HepG2 (cell line): Measurements from ENCODE around the gene EPB41L5. TPM values are rescaled to one million over a fixed set of nuclear protein-coding genes. Genes with fewer than 3 reads are reported as not detected.
A peak's percentile ranks its signal among the peaks of the same experiment; 100 is the strongest.

Experiments
- ARNTL ChIP-seq: sonication (generic); formaldehyde crosslinking; IDR thresholded peaks from 2 replicates; pipeline ENCODE4 v1.4.0; 2020; ENCODE audit warnings: mild to moderate bottlenecking, missing genetic modification reagents
- CHD4 ChIP-seq: fragments of 200-600 bp; sonication (generic); IDR thresholded peaks from 2 replicates; pipeline ENCODE4 v1.7.0; 2017; ENCODE audit warnings: mild to moderate bottlenecking, low read length, borderline replicate concordance
- HOXA5 ChIP-seq: sonication (generic); formaldehyde crosslinking; IDR thresholded peaks from 2 replicates; pipeline ENCODE4 v1.4.0; 2020; ENCODE audit warnings: missing genetic modification reagents
- MTA1 ChIP-seq: sonication (generic); formaldehyde crosslinking; IDR thresholded peaks from 2 replicates; pipeline ENCODE4 v1.4.0; 2020; ENCODE audit warnings: missing genetic modification reagents, mild to moderate bottlenecking, borderline replicate concordance
- NAIF1 ChIP-seq: sonication (generic); formaldehyde crosslinking; IDR thresholded peaks from 2 replicates; pipeline ENCODE4 v1.5.0; 2020; ENCODE audit warnings: mild to moderate bottlenecking, missing genetic modification reagents, borderline replicate concordance
- NR0B2 ChIP-seq: sonication (generic); formaldehyde crosslinking; IDR thresholded peaks from 2 replicates; pipeline ENCODE4 v1.4.0; 2020; ENCODE audit warnings: mild to moderate bottlenecking, missing genetic modification reagents
- PRDM10 ChIP-seq: sonication (generic); formaldehyde crosslinking; IDR thresholded peaks from 2 replicates; pipeline ENCODE4 v1.4.0; 2020; ENCODE audit warnings: low read depth, missing genetic modification reagents
- SP1 ChIP-seq, 2 experiments: fragments of 450-650 bp in 1 of 2; sonication (generic) in 1 of 2; formaldehyde crosslinking in 1 of 2; IDR thresholded peaks; 2 replicates each; pipeline versions ENCODE4 v1.4.0 to v1.6.1; 2016 to 2020; ENCODE audit warnings: missing genetic modification reagents in 1 of 2
- SP5 ChIP-seq: IDR thresholded peaks from 2 replicates; pipeline ENCODE4 v1.6.1; 2016; ENCODE audit warnings: low read depth, borderline replicate concordance
- TBP ChIP-seq: sonication (generic); formaldehyde crosslinking; IDR thresholded peaks from 2 replicates; pipeline ENCODE4 v1.5.0; 2020; ENCODE audit warnings: missing genetic modification reagents
- TBX2 ChIP-seq: sonication (generic); formaldehyde crosslinking; IDR thresholded peaks from 2 replicates; pipeline ENCODE4 v1.5.0; 2020; ENCODE audit warnings: missing genetic modification reagents, mild to moderate bottlenecking, borderline replicate concordance
- TCF7L2 ChIP-seq: IDR thresholded peaks from 2 replicates; pipeline ENCODE4 v1.6.1; 2011; ENCODE audit warnings: mild to moderate bottlenecking, low read depth, low read length, moderate library complexity
- TFDP2 ChIP-seq: sonication (generic); formaldehyde crosslinking; IDR thresholded peaks from 2 replicates; pipeline ENCODE4 v1.4.0; 2020; ENCODE audit warnings: missing genetic modification reagents
- ZBTB33 ChIP-seq: sonication (generic); formaldehyde crosslinking; IDR thresholded peaks from 2 replicates; pipeline ENCODE4 v1.4.0; 2020; ENCODE audit warnings: missing genetic modification reagents
- ZFP36L2 ChIP-seq: sonication (generic); formaldehyde crosslinking; IDR thresholded peaks from 2 replicates; pipeline ENCODE4 v1.4.0; 2020; ENCODE audit warnings: missing genetic modification reagents
- ZNF549 ChIP-seq: sonication (generic); formaldehyde crosslinking; IDR thresholded peaks from 2 replicates; pipeline ENCODE4 v1.5.0; 2020; ENCODE audit warnings: missing genetic modification reagents
- ZNF562 ChIP-seq: sonication (generic); formaldehyde crosslinking; IDR thresholded peaks from 2 replicates; pipeline ENCODE4 v1.8.0; 2022; ENCODE audit warnings: missing genetic modification reagents, borderline replicate concordance
- polyA plus RNA-seq, 8 experiments: library from polyadenylated mRNA; depleted of rRNA in 3 of 8; stranded (reverse) in 7 of 8; unstranded in 1 of 8; fragments of >200 nt; fragmentation: Illumina TruSeq in 4 of 8; extraction: Trizol in 4 of 8; gene quantifications; 2 replicates each; pipeline versions ENCODE4 v1.2.1 to v1.2.3, GENCODE V29; 2011 to 2016; ENCODE audit warnings: low read depth in 4 of 8, missing spikeins in 1 of 8, mixed read lengths in 1 of 8; ENCODE audit not compliant: insufficient read depth in 1 of 8
- total RNA-seq, 5 experiments: library from RNA; depleted of rRNA; stranded (reverse); fragments of >200 nt; fragmentation: Illumina TruSeq; extraction: Trizol; gene quantifications; 2 replicates each; pipeline ENCODE4 v1.2.3, GENCODE V29; 2016; ENCODE audit warnings: low read depth in 1 of 5
- TF ChIP-seq, protein P1 (sequence below): sonication (generic); formaldehyde crosslinking; IDR thresholded peaks from 2 replicates; pipeline ENCODE4 v1.4.0; 2020; ENCODE audit warnings: missing genetic modification reagents

The EPB41L5 gene
- total and polyA plus RNA-seq, 2 of the 13 experiments (the other 11 are each of a cell fraction or from before 2014, with no cell fraction given) = 40.5 to 47.5 TPM

- TF ChIP-seq TBX2 (CRISPR knock-in tag) = peak; percentile 89
- TF ChIP-seq, protein P1, sequence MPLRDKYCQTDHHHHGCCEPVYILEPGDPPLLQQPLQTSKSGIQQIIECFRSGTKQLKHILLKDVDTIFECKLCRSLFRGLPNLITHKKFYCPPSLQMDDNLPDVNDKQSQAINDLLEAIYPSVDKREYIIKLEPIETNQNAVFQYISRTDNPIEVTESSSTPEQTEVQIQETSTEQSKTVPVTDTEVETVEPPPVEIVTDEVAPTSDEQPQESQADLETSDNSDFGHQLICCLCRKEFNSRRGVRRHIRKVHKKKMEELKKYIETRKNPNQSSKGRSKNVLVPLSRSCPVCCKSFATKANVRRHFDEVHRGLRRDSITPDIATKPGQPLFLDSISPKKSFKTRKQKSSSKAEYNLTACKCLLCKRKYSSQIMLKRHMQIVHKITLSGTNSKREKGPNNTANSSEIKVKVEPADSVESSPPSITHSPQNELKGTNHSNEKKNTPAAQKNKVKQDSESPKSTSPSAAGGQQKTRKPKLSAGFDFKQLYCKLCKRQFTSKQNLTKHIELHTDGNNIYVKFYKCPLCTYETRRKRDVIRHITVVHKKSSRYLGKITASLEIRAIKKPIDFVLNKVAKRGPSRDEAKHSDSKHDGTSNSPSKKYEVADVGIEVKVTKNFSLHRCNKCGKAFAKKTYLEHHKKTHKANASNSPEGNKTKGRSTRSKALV (CRISPR knock-in tag) = peak; percentile 84
- TF ChIP-seq PRDM10 (CRISPR knock-in tag) = no peak; the same call in 1 of the 2 replicates
- TF ChIP-seq ZBTB33 = no peak
- TF ChIP-seq NR0B2 (CRISPR knock-in tag) = peak; percentile 43; the same call in 1 of the 2 replicates
- TF ChIP-seq SP5 (CRISPR knock-in tag) = peak; percentile 87
- peak; percentile 94 for TF ChIP-seq MTA1
- no peak for TF ChIP-seq TBP (CRISPR knock-in tag)
- no peak for TF ChIP-seq SP1 (IDR thresholded peaks at IDR 0.05)
- peak; percentile 83 for TF ChIP-seq SP1 (CRISPR knock-in tag; IDR thresholded peaks at IDR 0.05)
- TF ChIP-seq TFDP2 (CRISPR knock-in tag) = peak; percentile 61
- no peak for TF ChIP-seq ZFP36L2 (CRISPR knock-in tag)
- no peak for TF ChIP-seq CHD4
- TF ChIP-seq NAIF1 (CRISPR knock-in tag) = peak; percentile 85; the same call in 1 of the 2 replicates
- TF ChIP-seq HOXA5 (CRISPR knock-in tag) = peak; percentile 93
- TF ChIP-seq TCF7L2 = no peak
- peak; percentile 72; the same call in 1 of the 2 replicates for TF ChIP-seq ZNF549
- TF ChIP-seq ZNF562 = peak; percentile 64; the same call in 1 of the 2 replicates
- peak; percentile 92 for TF ChIP-seq ARNTL
Observed at GRCh38 chr2:120012771-120013596, at the start of gene EPB41L5 (continued).
